Adrenal gland (tissue), 5 donors: ENCODE measurements around the gene MARCHF6.

Experiments used
- POLR2A ChIP-seq, 2 donors: fragments of 450-650 bp; IDR thresholded peaks; one replicate each; pipeline ENCODE4 v1.6.1; 2017; ENCODE audit warnings: antibody characterized with exemption in 2 of 2, mild to moderate bottlenecking in 2 of 2, moderate library complexity in 1 of 2
- TF ChIP-seq, protein P1 (sequence below), 6 experiments: fragments of 450-650 bp in 4 of 6; fragments of 200-600 bp in 2 of 6; sonication (generic) in 1 of 6; IDR thresholded peaks; 1 replicate in 5 of 6; 2 replicates in 1 of 6; pipeline versions ENCODE4 v1.5.1 to v1.8.0; 2016 to 2021; ENCODE audit warnings: antibody characterized with exemption in 6 of 6, mild to moderate bottlenecking in 2 of 6, moderate library complexity in 1 of 6
- donor health status: DM: no; HTN: no; CAD: no.

DNA sequence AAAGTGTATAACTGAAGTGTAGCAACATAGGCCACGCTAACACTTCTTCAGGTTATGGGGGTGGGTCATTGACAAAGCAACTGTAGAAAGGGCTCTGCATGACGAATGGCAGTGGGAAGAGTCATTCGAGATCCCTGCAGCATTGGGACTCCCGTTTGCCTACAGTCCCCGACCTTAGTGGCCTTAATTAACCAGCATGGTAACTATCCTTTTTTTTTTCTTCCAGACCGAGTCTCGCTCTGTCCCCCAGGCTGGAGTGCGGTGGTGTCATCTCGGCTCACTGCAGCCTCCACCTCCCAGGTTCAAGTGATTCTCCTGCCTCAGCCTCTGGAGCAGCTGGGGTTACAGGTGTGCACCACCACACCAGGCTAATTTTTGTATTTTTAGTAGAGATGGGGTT is 31.6 kb upstream of the MARCHF6 start:
- TF ChIP-seq, protein P1, sequence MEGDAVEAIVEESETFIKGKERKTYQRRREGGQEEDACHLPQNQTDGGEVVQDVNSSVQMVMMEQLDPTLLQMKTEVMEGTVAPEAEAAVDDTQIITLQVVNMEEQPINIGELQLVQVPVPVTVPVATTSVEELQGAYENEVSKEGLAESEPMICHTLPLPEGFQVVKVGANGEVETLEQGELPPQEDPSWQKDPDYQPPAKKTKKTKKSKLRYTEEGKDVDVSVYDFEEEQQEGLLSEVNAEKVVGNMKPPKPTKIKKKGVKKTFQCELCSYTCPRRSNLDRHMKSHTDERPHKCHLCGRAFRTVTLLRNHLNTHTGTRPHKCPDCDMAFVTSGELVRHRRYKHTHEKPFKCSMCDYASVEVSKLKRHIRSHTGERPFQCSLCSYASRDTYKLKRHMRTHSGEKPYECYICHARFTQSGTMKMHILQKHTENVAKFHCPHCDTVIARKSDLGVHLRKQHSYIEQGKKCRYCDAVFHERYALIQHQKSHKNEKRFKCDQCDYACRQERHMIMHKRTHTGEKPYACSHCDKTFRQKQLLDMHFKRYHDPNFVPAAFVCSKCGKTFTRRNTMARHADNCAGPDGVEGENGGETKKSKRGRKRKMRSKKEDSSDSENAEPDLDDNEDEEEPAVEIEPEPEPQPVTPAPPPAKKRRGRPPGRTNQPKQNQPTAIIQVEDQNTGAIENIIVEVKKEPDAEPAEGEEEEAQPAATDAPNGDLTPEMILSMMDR (IDR thresholded peaks at IDR 0.05): no peak
- no peak for TF ChIP-seq POLR2A (IDR thresholded peaks at IDR 0.05)
